Omental fat pad (tissue), 4 donors: Measurements from ENCODE around the gene BMP5. TPM values are rescaled to one million over a fixed set of nuclear protein-coding genes. Genes with fewer than 3 reads are reported as not detected.

ENCODE experiments used
- ATAC-seq: fragments of 150-250 bp; one replicate; pipeline ENCODE4 v1.9.1; 2016; ENCODE audit warnings: mild to moderate bottlenecking, moderate library complexity; ENCODE audit not compliant: low FRiP score
- DNase-seq: peaks from one replicate; pipeline ENCODE4 v3.0.0-alpha.2; 2019; ENCODE audit warnings: low spot score
- CTCF ChIP-seq, 3 donors: fragments of 450-650 bp; IDR thresholded peaks; one replicate each; pipeline ENCODE4 v1.5.1; 2016 to 2017; ENCODE audit warnings: antibody characterized with exemption in 3 of 3, mild to moderate bottlenecking in 3 of 3, moderate library complexity in 2 of 3
- total RNA-seq, 4 donors: library from RNA; depleted of rRNA; stranded (reverse); fragments of >200 nt; gene quantifications; one replicate each; pipeline ENCODE4 v1.1.0, GENCODE V29; 2016

The BMP5 gene
- total RNA-seq, 4 donors from 2014 or later, result 1.4 TPM; not detected in 3

- no peak for TF ChIP-seq CTCF (IDR thresholded peaks at IDR 0.05)
- DNase-seq (no peak), ATAC-seq (no peak)
Observed at GRCh38 chr6:55874316-55874715, 1.1 kb downstream of the BMP5 start.

GRCh38 chr6:55872866-55873265 lies 2.5 kb downstream of the BMP5 start:
- no peak for TF ChIP-seq CTCF (IDR thresholded peaks at IDR 0.05)
- ATAC-seq (no peak), DNase-seq (no peak)

- no peak for TF ChIP-seq CTCF (IDR thresholded peaks at IDR 0.05)
- DNase-seq, result no peak
- no peak for ATAC-seq
Observed at GRCh38 chr6:55870181-55870813, 5.1 kb downstream of the BMP5 start.

- TF ChIP-seq CTCF (IDR thresholded peaks at IDR 0.05), result no peak
- ATAC-seq (no peak), DNase-seq (no peak)
Observed at GRCh38 chr6:55869674-55870073, 5.7 kb downstream of the BMP5 start.

GRCh38 chr6:55868771-55869479 lies 6.5 kb downstream of the BMP5 start:
- no peak for ATAC-seq
- DNase-seq, result no peak
- no peak for TF ChIP-seq CTCF (IDR thresholded peaks at IDR 0.05)

- no peak for TF ChIP-seq CTCF (IDR thresholded peaks at IDR 0.05)
- DNase-seq (no peak), ATAC-seq (no peak)
Observed at GRCh38 chr6:55868176-55868575, 7.2 kb downstream of the BMP5 start.

GRCh38 chr6:55866128-55866527 lies 9.3 kb downstream of the BMP5 start:
- no peak for DNase-seq
- ATAC-seq, result no peak
- TF ChIP-seq CTCF (IDR thresholded peaks at IDR 0.05), result no peak
